Endodermal cell (in vitro differentiated cells): ENCODE measurements around the gene TMOD1. TPM values are rescaled to one million over a fixed set of nuclear protein-coding genes. Genes with fewer than 3 reads are reported as not detected.
"Not testable (repeated sequence)": the region's sequence is repeated elsewhere in the genome, so short reads cannot be mapped to it uniquely, and the experiment has no call there.

Experiments
- DNase-seq: peaks from one replicate; pipeline ENCODE4 v3.0.0-alpha.2; 2017
- H3K27ac ChIP-seq: 2 replicates; pipeline ENCODE4 v1.5.1; 2013; ENCODE audit warnings: mild to moderate bottlenecking, low read depth, low read length, moderate library complexity
- H3K27me3 ChIP-seq: 2 replicates; pipeline ENCODE4 v1.6.1; 2013; ENCODE audit warnings: mild to moderate bottlenecking, low read length, moderate library complexity; ENCODE audit not compliant: insufficient read depth, control insufficient read depth, poor library complexity, severe bottlenecking
- H3K36me3 ChIP-seq: 2 replicates; pipeline ENCODE4 v1.7.0; 2013; ENCODE audit warnings: mild to moderate bottlenecking, low read length, moderate library complexity; ENCODE audit not compliant: control insufficient read depth, insufficient read depth
- H3K4me1 ChIP-seq: one replicate; pipeline ENCODE4 v1.7.0; 2013; ENCODE audit warnings: low read length; ENCODE audit not compliant: control insufficient read depth, insufficient read depth
- H3K4me3 ChIP-seq: 2 replicates; pipeline ENCODE4 v1.5.1; 2013; ENCODE audit warnings: mild to moderate bottlenecking, low read length, moderate library complexity
- H3K9ac ChIP-seq: 2 replicates; pipeline ENCODE4 v1.6.1; 2013; ENCODE audit warnings: mild to moderate bottlenecking, low read length, moderate library complexity; ENCODE audit not compliant: poor library complexity, severe bottlenecking; ENCODE audit errors: extremely low read depth
- H3K9me3 ChIP-seq: 2 replicates; pipeline ENCODE4 v1.6.1; 2013; ENCODE audit warnings: mild to moderate bottlenecking, low read length, moderate library complexity; ENCODE audit not compliant: control insufficient read depth
- H3K27ac Mint-ChIP-seq: 2 replicates; pipeline ENCODE4 v1.8.0; 2020; ENCODE audit warnings: mixed read lengths
- H3K27me3 Mint-ChIP-seq: 2 replicates; pipeline ENCODE4 v1.8.0; 2021; ENCODE audit warnings: mild to moderate bottlenecking, mixed read lengths; ENCODE audit not compliant: insufficient read depth
- H3K36me3 Mint-ChIP-seq: 2 replicates; pipeline ENCODE4 v1.8.0; 2020; ENCODE audit warnings: low read depth, mixed read lengths
- H3K4me1 Mint-ChIP-seq: 2 replicates; pipeline ENCODE4 v1.8.0; 2020; ENCODE audit warnings: mixed read lengths
- H3K4me3 Mint-ChIP-seq: 2 replicates; pipeline ENCODE4 v1.8.0; 2020; ENCODE audit warnings: mild to moderate bottlenecking, moderate library complexity, mixed read lengths
- H3K9me3 Mint-ChIP-seq: 2 replicates; pipeline ENCODE4 v1.8.0; 2020; ENCODE audit warnings: mild to moderate bottlenecking, mixed read lengths
- CTCF ChIP-seq: fragments of 200-600 bp; sonication (generic); conservative IDR thresholded peaks from 2 replicates; pipeline ENCODE4 v1.5.0; 2021; ENCODE audit warnings: antibody characterized with exemption, mild to moderate bottlenecking
- WGBS, 2 experiments: methylation state at CpG; one replicate each; pipeline versions ENCODE4 v1.1.5 to v1.1.7; 2013; ENCODE audit warnings: missing lambda C conversion rate in 2 of 2, mixed read lengths in 1 of 2; ENCODE audit not compliant: insufficient coverage in 1 of 2, insufficient read length in 1 of 2; 5-methylcytosine and 5-hydroxymethylcytosine counted together
- total RNA-seq, 2 donors: library from RNA; stranded (reverse); fragmentation: NEBNext Ultra II Directional in 1 of 2; extraction: Animal tissue kit (Norgen Biotek cat#: 25700) in 1 of 2; gene quantifications; 2 replicates in 1 of 2; 3 replicates in 1 of 2; pipeline ENCODE4 v1.2.1, GENCODE V29; 2021

Gene TMOD1
- total RNA-seq, 2 donors from 2014 or later: 3.6 to 7.1 TPM

GRCh38 chr9:97487107-97487506 lies 14.4 kb upstream of the TMOD1 start:
- no peak overlapping the region for H3K9ac ChIP-seq
- Mint-ChIP-seq H3K4me3 (no peak overlapping the region), H3K27me3 (no peaks in the 10 kb centered on the region), H3K36me3 (peaks cover 50% of the 10 kb centered on the region), H3K9me3 (peaks cover 8% of the 10 kb centered on the region), H3K27ac (no peak overlapping the region), H3K4me1 (no peaks in the 10 kb centered on the region)
- H3K4me1 ChIP-seq: no peaks in the 10 kb centered on the region
- no peak overlapping the region for H3K27ac ChIP-seq
- DNase-seq: no peak
- H3K36me3 ChIP-seq: peaks cover 59% of the 10 kb centered on the region
- 67 to 97% methylated on average over 1 to 2 of the region's 2 CpGs for WGBS, 2 experiments
- H3K27me3 ChIP-seq: no peaks in the 10 kb centered on the region
- TF ChIP-seq CTCF: peak; percentile 63
- peaks cover 23% of the 10 kb centered on the region for H3K9me3 ChIP-seq
- H3K4me3 ChIP-seq: no peak overlapping the region

GRCh38 chr9:97487861-97488260 lies 13.6 kb upstream of the TMOD1 start:
- no peaks in the 10 kb centered on the region for H3K27me3 ChIP-seq
- DNase-seq: no peak
- peaks cover 61% of the 10 kb centered on the region for H3K36me3 ChIP-seq
- peaks cover 54% of the 10 kb centered on the region for H3K36me3 Mint-ChIP-seq
- H3K4me1 Mint-ChIP-seq: no peaks in the 10 kb centered on the region
- no peak overlapping the region for H3K4me3 ChIP-seq
- H3K9me3 Mint-ChIP-seq: peaks cover 12% of the 10 kb centered on the region
- no peaks in the 10 kb centered on the region for H3K4me1 ChIP-seq
- 83 to 97% methylated on average over 1 of the region's 1 CpG for WGBS, 2 experiments
- no peak overlapping the region for H3K27ac ChIP-seq
- H3K27me3 Mint-ChIP-seq: no peaks in the 10 kb centered on the region
- H3K4me3 Mint-ChIP-seq: no peak overlapping the region
- TF ChIP-seq CTCF: no peak
- no peak overlapping the region for H3K27ac Mint-ChIP-seq
- H3K9me3 ChIP-seq: peaks cover 31% of the 10 kb centered on the region
- no peak overlapping the region for H3K9ac ChIP-seq

- Histone ChIP-seq H3K9ac (no peak overlapping the region), H3K27me3 (no peaks in the 10 kb centered on the region), H3K9me3 (peaks cover 31% of the 10 kb centered on the region), H3K27ac (no peak overlapping the region), H3K4me1 (no peaks in the 10 kb centered on the region), H3K4me3 (no peak overlapping the region), H3K36me3 (peaks cover 61% of the 10 kb centered on the region)
- H3K27me3 Mint-ChIP-seq: no peaks in the 10 kb centered on the region
- H3K27ac Mint-ChIP-seq: no peak overlapping the region
- no peak for DNase-seq
- WGBS, 2 experiments: 100% methylated on average over 1 of the region's 1 CpG
- H3K4me1 Mint-ChIP-seq: no peaks in the 10 kb centered on the region
- H3K36me3 Mint-ChIP-seq: peaks cover 76% of the 10 kb centered on the region
- no peak for TF ChIP-seq CTCF
- peaks cover 18% of the 10 kb centered on the region for H3K9me3 Mint-ChIP-seq
- H3K4me3 Mint-ChIP-seq: no peak overlapping the region
These were observed 10.1 kb upstream of the TMOD1 start for GRCh38 chr9:97491216-97491999.

- not testable (repeated sequence) for H3K4me1 Mint-ChIP-seq, H3K4me3 Mint-ChIP-seq, H3K27ac ChIP-seq, DNase-seq, H3K4me3 ChIP-seq, H3K4me1 ChIP-seq, H3K9ac ChIP-seq, H3K27ac Mint-ChIP-seq
- WGBS, 2 experiments: 93 to 96% methylated on average over 5 to 31 of the region's 36 CpGs
- peaks cover 27% of the 10 kb centered on the region for H3K9me3 Mint-ChIP-seq
- peaks cover 41% of the 10 kb centered on the region for H3K27me3 Mint-ChIP-seq
- peaks cover 34% of the 10 kb centered on the region for H3K27me3 ChIP-seq
- peaks cover 12% of the 10 kb centered on the region for H3K9me3 ChIP-seq
- H3K36me3 ChIP-seq: peaks cover 21% of the 10 kb centered on the region
- H3K36me3 Mint-ChIP-seq: peaks cover 39% of the 10 kb centered on the region
These were observed 3.7 kb upstream of the TMOD1 start for GRCh38 chr9:97497558-97498375.

- 81 to 87% methylated on average over 3 to 5 of the region's 5 CpGs for WGBS, 2 experiments
- H3K36me3 Mint-ChIP-seq: peaks cover 30% of the 10 kb centered on the region
- H3K4me3 ChIP-seq, H3K27ac Mint-ChIP-seq, H3K4me3 Mint-ChIP-seq, H3K4me1 ChIP-seq, DNase-seq, H3K4me1 Mint-ChIP-seq, H3K27ac ChIP-seq, H3K9ac ChIP-seq: not testable (repeated sequence)
- H3K27me3 Mint-ChIP-seq: peaks cover 52% of the 10 kb centered on the region
- Histone ChIP-seq H3K9me3 (peaks cover 11% of the 10 kb centered on the region), H3K36me3 (peaks cover 20% of the 10 kb centered on the region), H3K27me3 (peaks cover 45% of the 10 kb centered on the region)
- H3K9me3 Mint-ChIP-seq: peaks cover 20% of the 10 kb centered on the region
These were observed 2.6 kb upstream of the TMOD1 start for GRCh38 chr9:97498846-97499245.
